HepG2 (cell line): ENCODE data around the gene FOXRED2. TPM values are rescaled to one million over a fixed set of nuclear protein-coding genes. Genes with fewer than 3 reads are reported as not detected.
A peak's percentile ranks its signal among the peaks of the same experiment; 100 is the strongest.

Experiments used
- ATAC-seq: fragments of 200-7000 bp; cut with Tn5 transposase; 3 replicates; pipeline ENCODE4 v1.9.1; 2020; ENCODE audit warnings: mild to moderate bottlenecking, moderate library complexity
- BruUV-seq: library from RNA; stranded (reverse); fragments of 400-500 nt; replicated peaks from 2 replicates; lab custom pipeline; 2021; lab: Mats Ljungman, UMichigan
- CTCF ChIA-PET: fragments of 300-600 bp; formaldehyde crosslinking; extraction: SDS; loops from one replicate; lab custom pipeline; 2021; ENCODE audit warnings: low total read pairs, inconsistent platforms, low intra/inter-chr PET ratio; lab: Yijun Ruan, JAX
- POLR2A ChIA-PET: fragments of 350-600 bp; sonication (Branson Sonifier 250); formaldehyde crosslinking; loops from one replicate; lab custom pipeline; 2020; ENCODE audit warnings: antibody characterized with exemption, inconsistent platforms; lab: Yijun Ruan, JAX
- DNase-seq: peaks from one replicate; pipeline ENCODE4 v3.0.0-alpha.2; 2015; ENCODE audit warnings: low spot score
- FAIRE-seq: peaks from 3 replicates; lab custom pipeline; 2011; peaks lifted over from hg19 to GRCh38; lab: Jason Lieb, UNC
- H2AFZ ChIP-seq: one replicate; pipeline ENCODE4 v1.6.1; 2011; ENCODE audit warnings: low read length, inconsistent platforms
- H3K27ac ChIP-seq: fragments of 300-600 bp; 3 replicates; pipeline ENCODE4 v1.8.0; 2011; ENCODE audit warnings: mixed run types, mild to moderate bottlenecking, mixed read lengths, low read length, inconsistent platforms; ENCODE audit not compliant: insufficient read depth; ENCODE audit errors: extremely low read length
- H3K27me3 ChIP-seq, 2 experiments: fragments of 200-600 bp in 1 of 2; 2 replicates in 1 of 2; 3 replicates in 1 of 2; pipeline versions ENCODE4 v1.6.0 to v1.8.0; 2011; ENCODE audit warnings: low read length in 2 of 2, mild to moderate bottlenecking in 2 of 2, moderate library complexity in 2 of 2, inconsistent platforms in 1 of 2; ENCODE audit not compliant: insufficient read depth in 2 of 2, control insufficient read depth in 1 of 2
- H3K36me3 ChIP-seq, 2 experiments: fragments of 200-600 bp in 1 of 2; replicated peaks in 1 of 2; 2 replicates in 1 of 2; 3 replicates in 1 of 2; pipeline versions ENCODE4 v1.5.1 to v1.8.0; 2011; ENCODE audit warnings: low read length in 2 of 2, inconsistent platforms in 1 of 2; ENCODE audit not compliant: insufficient read depth in 2 of 2, control insufficient read depth in 1 of 2
- H3K4me1 ChIP-seq: 2 replicates; pipeline ENCODE4 v1.5.1; 2012; ENCODE audit warnings: low read length, inconsistent platforms; ENCODE audit not compliant: insufficient read depth
- H3K4me2 ChIP-seq: 2 replicates; pipeline ENCODE4 v1.6.0; 2011; ENCODE audit warnings: low read depth, low read length, inconsistent platforms
- H3K4me3 ChIP-seq, 3 experiments: fragments of 200-600 bp in 1 of 3; sonication (generic), shearing (Covaris generic) in 1 of 3; replicated peaks in 1 of 3; 2 replicates each; pipeline ENCODE4 v1.5.1; 2011 to 2016; ENCODE audit warnings: low read length in 3 of 3, inconsistent platforms in 2 of 3, low read depth in 2 of 3, mild to moderate bottlenecking in 2 of 3, control low read depth in 1 of 3, mixed read lengths in 1 of 3; ENCODE audit not compliant: insufficient read depth in 1 of 3
- H3K79me2 ChIP-seq: one replicate; pipeline ENCODE4 v1.6.1; 2011; ENCODE audit warnings: low read length, inconsistent platforms; ENCODE audit not compliant: insufficient read depth
- H3K9ac ChIP-seq: 2 replicates; pipeline ENCODE4 v1.6.0; 2011; ENCODE audit warnings: mild to moderate bottlenecking, low read depth, low read length, inconsistent platforms; ENCODE audit not compliant: insufficient read depth
- H3K9me3 ChIP-seq: 2 replicates; pipeline ENCODE4 v1.5.1; 2012; ENCODE audit warnings: mild to moderate bottlenecking, low read length
- H4K20me1 ChIP-seq: 2 replicates; pipeline ENCODE4 v1.6.0; 2011; ENCODE audit warnings: inconsistent platforms, mild to moderate bottlenecking, low read length, moderate library complexity; ENCODE audit not compliant: insufficient read depth
- AGO2 ChIP-seq: fragments of 200-400 bp; formaldehyde crosslinking; optimal IDR thresholded peaks from 2 replicates; pipeline ENCODE3; 2017; ENCODE audit warnings: mild to moderate bottlenecking, low read depth, low read length, moderate library complexity
- ATF3 ChIP-seq: sonication (generic); formaldehyde crosslinking; IDR thresholded peaks from 2 replicates; pipeline ENCODE4 v1.4.0; 2020; ENCODE audit warnings: missing genetic modification reagents
- ATF7 ChIP-seq, 2 experiments: fragments of 450-650 bp in 1 of 2; sonication (generic) in 1 of 2; formaldehyde crosslinking in 1 of 2; IDR thresholded peaks; 2 replicates each; pipeline versions ENCODE4 v1.4.0 to v1.6.1; 2016 to 2020; ENCODE audit warnings: antibody characterized with exemption in 1 of 2, mild to moderate bottlenecking in 1 of 2, missing genetic modification reagents in 1 of 2
- BHLHE40 ChIP-seq: IDR thresholded peaks from 2 replicates; pipeline ENCODE4 v1.6.1; 2011; ENCODE audit warnings: low read length, improper control_type of control experiment
- HNRNPL ChIP-seq: fragments of 200-400 bp; formaldehyde crosslinking; IDR thresholded peaks from 2 replicates; pipeline ENCODE4 v1.6.1; 2017; ENCODE audit warnings: mild to moderate bottlenecking, low read depth, low read length
- KAT7 ChIP-seq: IDR thresholded peaks from 2 replicates; pipeline ENCODE4 v1.6.1; 2018; ENCODE audit warnings: borderline replicate concordance, missing compliant biosample characterization
- POLR2A ChIP-seq, 2 experiments: IDR thresholded peaks; 2 replicates each; pipeline ENCODE4 v1.6.1; 2011; ENCODE audit warnings: low read depth in 2 of 2, low read length in 2 of 2, mild to moderate bottlenecking in 1 of 2, moderate library complexity in 1 of 2; ENCODE audit not compliant: insufficient read depth in 1 of 2
- RBFOX2 ChIP-seq: fragments of 200-400 bp; formaldehyde crosslinking; IDR thresholded peaks from 2 replicates; pipeline ENCODE4 v1.6.1; 2017; ENCODE audit warnings: low read depth, mild to moderate bottlenecking, low read length
- RBM22 ChIP-seq: fragments of 200-400 bp; formaldehyde crosslinking; optimal IDR thresholded peaks from 2 replicates; pipeline ENCODE3; 2017; ENCODE audit warnings: mild to moderate bottlenecking, low read length, moderate library complexity
- ZNF687 ChIP-seq: sonication (generic); formaldehyde crosslinking; IDR thresholded peaks from 2 replicates; pipeline ENCODE4 v1.5.1; 2020; ENCODE audit warnings: mild to moderate bottlenecking, missing genetic modification reagents, moderate library complexity
- WGBS: methylation state at CpG from one replicate; pipeline ENCODE4 v1.1.6; 2017; ENCODE audit warnings: low lambda C conversion rate; 5-methylcytosine and 5-hydroxymethylcytosine counted together
- in situ Hi-C: cut with HindIII; loops from 2 replicates; pipeline ENCODE4 v1.10.0; 2017; ENCODE audit warnings: low pct_unique_long_range_greater_than_20kb; ENCODE audit not compliant: extremely low pct_ligation_motif_present
- intact Hi-C: fragments of 100-400 bp; cut with micrococcal nuclease; formaldehyde crosslinking; loops from one replicate; pipeline ENCODE4 v1.10.0; 2022; ENCODE audit not compliant: unreplicated experiment
- polyA plus RNA-seq, 8 experiments: library from polyadenylated mRNA; depleted of rRNA in 3 of 8; stranded (reverse) in 7 of 8; unstranded in 1 of 8; fragments of >200 nt; fragmentation: Illumina TruSeq in 4 of 8; extraction: Trizol in 4 of 8; gene quantifications; 2 replicates each; pipeline versions ENCODE4 v1.2.1 to v1.2.3, GENCODE V29; 2011 to 2016; ENCODE audit warnings: low read depth in 4 of 8, missing spikeins in 1 of 8, mixed read lengths in 1 of 8; ENCODE audit not compliant: insufficient read depth in 1 of 8
- total RNA-seq, 5 experiments: library from RNA; depleted of rRNA; stranded (reverse); fragments of >200 nt; fragmentation: Illumina TruSeq; extraction: Trizol; gene quantifications; 2 replicates each; pipeline ENCODE4 v1.2.3, GENCODE V29; 2016; ENCODE audit warnings: low read depth in 1 of 5
- TF ChIP-seq, protein P1 (sequence below): sonication (generic); formaldehyde crosslinking; IDR thresholded peaks from 2 replicates; pipeline ENCODE4 v1.4.0; 2020; ENCODE audit warnings: low read depth, mild to moderate bottlenecking, missing genetic modification reagents
- TF ChIP-seq, protein P2 (sequence below): sonication (generic); formaldehyde crosslinking; IDR thresholded peaks from 2 replicates; pipeline ENCODE4 v1.9.0; 2022; ENCODE audit warnings: missing genetic modification reagents, mild to moderate bottlenecking, borderline replicate concordance

Gene FOXRED2
- total and polyA plus RNA-seq, 2 of the 13 experiments (the other 11 are each of a cell fraction or from before 2014, with no cell fraction given), result 9.3 to 28.1 TPM

DNA sequence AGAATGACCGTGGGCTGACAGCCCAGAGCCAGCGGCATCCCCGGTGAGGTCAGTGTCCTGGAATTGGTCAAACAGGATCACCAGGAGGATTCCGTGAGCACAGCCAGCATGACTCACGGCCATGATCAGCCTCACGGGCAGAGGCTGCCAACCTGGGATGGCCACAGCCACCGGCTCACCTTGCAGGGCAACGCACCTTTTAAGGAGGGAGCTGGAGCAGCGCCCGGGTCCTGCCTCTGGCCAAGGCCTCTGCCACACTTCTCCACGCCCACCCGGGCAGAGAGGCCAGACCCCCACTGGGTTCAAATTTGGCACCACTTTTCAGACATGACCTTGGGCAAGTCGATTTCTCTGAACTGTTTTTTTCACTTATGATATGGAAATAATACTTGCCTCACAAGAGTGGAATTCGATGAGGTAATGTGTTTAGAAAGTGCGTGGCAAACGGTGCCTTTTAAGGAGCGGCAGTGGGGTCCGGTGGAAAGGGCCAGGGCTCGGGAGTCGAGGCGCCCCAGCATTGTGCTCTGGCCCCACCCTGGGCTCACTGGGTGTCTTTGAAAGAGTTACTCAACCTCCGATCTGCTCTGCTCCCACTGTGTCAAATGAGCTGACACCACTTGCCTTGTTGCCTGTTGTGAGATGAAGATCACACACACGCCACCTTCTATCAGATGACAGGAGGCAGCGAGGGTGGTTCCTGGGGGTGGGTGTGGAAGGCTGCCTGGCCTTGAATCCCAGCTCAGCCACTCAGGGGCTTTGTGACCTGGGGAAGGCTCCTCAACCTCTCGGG is 41.4 kb downstream of the FOXRED2 start:
- H2AFZ ChIP-seq, result no peak overlapping the region
- FAIRE-seq, result no peak
- no peaks in the 10 kb centered on the region for H3K79me2 ChIP-seq
- intact Hi-C loops, result no loop called here
- no peak for ATAC-seq
- no peak overlapping the region for H3K9ac ChIP-seq
- peak; percentile 31 for DNase-seq
- no peaks in the 10 kb centered on the region for H3K9me3 ChIP-seq
- BruUV-seq, result no TSS peak
- H3K27ac ChIP-seq, result no peak overlapping the region
- in situ Hi-C loops, result loop anchor here (5.0 kb wide), 1 partner anchor 163 kb away; no protein-coding TSS in a partner anchor
- peaks cover 31% of the 10 kb centered on the region for H3K4me1 ChIP-seq
- no peak overlapping the region for H3K4me3 ChIP-seq
- ChIA-PET POLR2A (interaction anchor here (0.9 kb wide), 1 partner anchor 30 kb away, joined by 3 read pairs; no protein-coding TSS in a partner anchor), CTCF (no interaction called here)
- H3K27me3 ChIP-seq, result no peaks in the 10 kb centered on the region
- no peaks in the 10 kb centered on the region for H4K20me1 ChIP-seq
- TF ChIP-seq HNRNPL, result no peak
- TF ChIP-seq, protein P1, sequence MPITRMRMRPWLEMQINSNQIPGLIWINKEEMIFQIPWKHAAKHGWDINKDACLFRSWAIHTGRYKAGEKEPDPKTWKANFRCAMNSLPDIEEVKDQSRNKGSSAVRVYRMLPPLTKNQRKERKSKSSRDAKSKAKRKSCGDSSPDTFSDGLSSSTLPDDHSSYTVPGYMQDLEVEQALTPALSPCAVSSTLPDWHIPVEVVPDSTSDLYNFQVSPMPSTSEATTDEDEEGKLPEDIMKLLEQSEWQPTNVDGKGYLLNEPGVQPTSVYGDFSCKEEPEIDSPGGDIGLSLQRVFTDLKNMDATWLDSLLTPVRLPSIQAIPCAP (CRISPR knock-in tag), result no peak
- peak; percentile 77 for TF ChIP-seq AGO2
- TF ChIP-seq ATF3, result 0 out of 2 replicates have a peak, but pooled peaks have one; percentile 31
- TF ChIP-seq POLR2A (IDR thresholded peaks at IDR 0.05; ENCODE audit: insufficient read depth in 1 of 2, low read depth in 2 of 2, low read length in 2 of 2), result 0 out of 4 replicates have a peak, but pooled peaks of 1 of the 2 experiments have one; percentile 32
- TF ChIP-seq, protein P2, sequence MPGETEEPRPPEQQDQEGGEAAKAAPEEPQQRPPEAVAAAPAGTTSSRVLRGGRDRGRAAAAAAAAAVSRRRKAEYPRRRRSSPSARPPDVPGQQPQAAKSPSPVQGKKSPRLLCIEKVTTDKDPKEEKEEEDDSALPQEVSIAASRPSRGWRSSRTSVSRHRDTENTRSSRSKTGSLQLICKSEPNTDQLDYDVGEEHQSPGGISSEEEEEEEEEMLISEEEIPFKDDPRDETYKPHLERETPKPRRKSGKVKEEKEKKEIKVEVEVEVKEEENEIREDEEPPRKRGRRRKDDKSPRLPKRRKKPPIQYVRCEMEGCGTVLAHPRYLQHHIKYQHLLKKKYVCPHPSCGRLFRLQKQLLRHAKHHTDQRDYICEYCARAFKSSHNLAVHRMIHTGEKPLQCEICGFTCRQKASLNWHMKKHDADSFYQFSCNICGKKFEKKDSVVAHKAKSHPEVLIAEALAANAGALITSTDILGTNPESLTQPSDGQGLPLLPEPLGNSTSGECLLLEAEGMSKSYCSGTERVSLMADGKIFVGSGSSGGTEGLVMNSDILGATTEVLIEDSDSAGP (CRISPR knock-in tag), result 0 out of 2 replicates have a peak, but pooled peaks have one; percentile 7
- TF ChIP-seq KAT7, result no peak
- peak; percentile 56 for TF ChIP-seq RBM22
- TF ChIP-seq ATF7 (IDR thresholded peaks at IDR 0.05), result peak; percentile 21; the same call in 1 of the 2 replicates
- TF ChIP-seq ATF7 (CRISPR knock-in tag; IDR thresholded peaks at IDR 0.05), result no peak
- TF ChIP-seq RBFOX2, result peak; percentile 24; the same call in 1 of the 2 replicates
- TF ChIP-seq ZNF687, result peak; percentile 38
- 0 out of 2 replicates have a peak, but pooled peaks have one; percentile 12 for TF ChIP-seq BHLHE40
- H3K4me2 ChIP-seq, result no peak overlapping the region
- 85% methylated on average over 18 of the region's 25 CpGs for WGBS
- H3K36me3 ChIP-seq, result peaks cover 0 to 17% of the 10 kb centered on the region in 2 experiments; a peak in 2 of 5 replicates
